DND-41 (cell line): ENCODE data around the gene ZRANB3.
"Not testable (repeated sequence)": the region's sequence is repeated elsewhere in the genome, so short reads cannot be mapped to it uniquely, and the experiment has no call there.

Experiments
- ATAC-seq: fragments of 200-7000 bp; cut with Tn5 transposase; 3 replicates; pipeline ENCODE4 v1.9.1; 2021; ENCODE audit warnings: low read depth; ENCODE audit not compliant: insufficient read depth
- DNase-seq: peaks from one replicate; pipeline ENCODE4 v3.0.0-alpha.2; 2020
- H2AFZ ChIP-seq: 2 replicates; pipeline ENCODE4 v1.6.0; 2012; ENCODE audit warnings: low read depth, low read length
- H3K27ac ChIP-seq: 2 replicates; pipeline ENCODE4 v1.5.1; 2012; ENCODE audit warnings: low read length, inconsistent platforms
- H3K27me3 ChIP-seq: fragments of 200-600 bp; sonication (generic); 2 replicates; pipeline ENCODE4 v1.6.0; 2012; ENCODE audit warnings: low read length, mild to moderate bottlenecking, inconsistent platforms; ENCODE audit not compliant: insufficient read depth, poor library complexity
- H3K36me3 ChIP-seq: 2 replicates; pipeline ENCODE4 v1.5.1; 2012; ENCODE audit warnings: low read length, inconsistent platforms; ENCODE audit not compliant: insufficient read depth
- H3K4me1 ChIP-seq: 2 replicates; pipeline ENCODE4 v1.5.1; 2012; ENCODE audit warnings: mild to moderate bottlenecking, low read length; ENCODE audit not compliant: insufficient read depth
- H3K4me2 ChIP-seq: 2 replicates; pipeline ENCODE4 v1.6.0; 2012; ENCODE audit warnings: mild to moderate bottlenecking, moderate library complexity, low read length, inconsistent platforms; ENCODE audit not compliant: insufficient read depth
- H3K4me3 ChIP-seq, 2 experiments: fragments of 200-600 bp in 1 of 2; shearing (Covaris generic) in 1 of 2; 2 replicates each; pipeline ENCODE4 v1.5.1; 2012 to 2016; ENCODE audit warnings: inconsistent platforms in 2 of 2, low read length in 2 of 2, mild to moderate bottlenecking in 2 of 2, low read depth in 1 of 2, moderate library complexity in 1 of 2
- H3K79me2 ChIP-seq: 2 replicates; pipeline ENCODE4 v1.6.0; 2012; ENCODE audit warnings: low read length, inconsistent platforms; ENCODE audit not compliant: insufficient read depth
- H3K9ac ChIP-seq: 2 replicates; pipeline ENCODE4 v1.6.0; 2012; ENCODE audit warnings: low read depth, mild to moderate bottlenecking, inconsistent platforms, low read length, moderate library complexity
- H3K9me3 ChIP-seq: 2 replicates; pipeline ENCODE4 v1.5.1; 2012; ENCODE audit warnings: low read length, moderate library complexity, mild to moderate bottlenecking, inconsistent platforms; ENCODE audit not compliant: insufficient read depth, severe bottlenecking
- H4K20me1 ChIP-seq: 2 replicates; pipeline ENCODE4 v1.6.0; 2012; ENCODE audit warnings: low read length; ENCODE audit not compliant: insufficient read depth
- CTCF ChIP-seq: IDR thresholded peaks from 2 replicates; pipeline ENCODE4 v1.5.1; 2012; ENCODE audit warnings: borderline replicate concordance, low read length, moderate library complexity, mild to moderate bottlenecking; ENCODE audit not compliant: poor library complexity, severe bottlenecking; ENCODE audit errors: extremely low read depth
- EZH2 ChIP-seq: IDR thresholded peaks from 3 replicates; pipeline ENCODE4 v1.6.1; 2012; ENCODE audit warnings: borderline replicate concordance, low read depth, mild to moderate bottlenecking, moderate library complexity, low read length, inconsistent platforms; ENCODE audit not compliant: severe bottlenecking

ZRANB3 gene

GRCh38 chr2:135130751-135131150 lies 400.3 kb downstream of the ZRANB3 start:
- Histone ChIP-seq H3K4me2 (no peak overlapping the region), H3K27ac (no peak overlapping the region), H3K79me2 (no peaks in the 10 kb centered on the region), H3K4me3 (no peak overlapping the region), H4K20me1 (no peaks in the 10 kb centered on the region), H3K9me3 (no peaks in the 10 kb centered on the region), H2AFZ (no peak overlapping the region), H3K4me1 (no peaks in the 10 kb centered on the region), H3K9ac (no peak overlapping the region), H3K27me3 (no peaks in the 10 kb centered on the region), H3K36me3 (peaks cover 75% of the 10 kb centered on the region)
- ATAC-seq (no peak), DNase-seq (no peak)
- TF ChIP-seq CTCF (no peak), EZH2 (no peak)

GRCh38 chr2:135125940-135126339 lies 405.1 kb downstream of the ZRANB3 start:
- H3K27me3 ChIP-seq = no peaks in the 10 kb centered on the region
- no peak overlapping the region for H3K4me3 ChIP-seq
- no peak for DNase-seq
- H3K4me2 ChIP-seq = no peak overlapping the region
- ATAC-seq = no peak
- no peaks in the 10 kb centered on the region for H3K9me3 ChIP-seq
- no peaks in the 10 kb centered on the region for H3K79me2 ChIP-seq
- no peak overlapping the region for H3K9ac ChIP-seq
- H4K20me1 ChIP-seq = no peaks in the 10 kb centered on the region
- peaks cover 58% of the 10 kb centered on the region for H3K36me3 ChIP-seq
- no peak for TF ChIP-seq CTCF
- TF ChIP-seq EZH2 = no peak
- no peaks in the 10 kb centered on the region for H3K4me1 ChIP-seq
- H3K27ac ChIP-seq = no peak overlapping the region
- H2AFZ ChIP-seq = no peak overlapping the region

- H3K79me2 ChIP-seq = no peaks in the 10 kb centered on the region
- no peak for DNase-seq
- no peak overlapping the region for H3K4me2 ChIP-seq
- no peaks in the 10 kb centered on the region for H3K9me3 ChIP-seq
- peaks cover 51% of the 10 kb centered on the region for H3K36me3 ChIP-seq
- no peaks in the 10 kb centered on the region for H3K27me3 ChIP-seq
- H2AFZ ChIP-seq = no peak overlapping the region
- H3K4me1 ChIP-seq = no peaks in the 10 kb centered on the region
- ATAC-seq = no peak
- H3K27ac ChIP-seq = no peak overlapping the region
- H3K9ac ChIP-seq = no peak overlapping the region
- H3K4me3 ChIP-seq = no peak overlapping the region
- no peaks in the 10 kb centered on the region for H4K20me1 ChIP-seq
- TF ChIP-seq EZH2 = no peak
- TF ChIP-seq CTCF = no peak
These were observed 405.8 kb downstream of the ZRANB3 start for GRCh38 chr2:135124924-135125886.

GRCh38 chr2:135121658-135122039 lies 409.4 kb downstream of the ZRANB3 start:
- not testable (repeated sequence) for H3K27ac ChIP-seq, H3K4me2 ChIP-seq, H3K4me1 ChIP-seq, H3K27me3 ChIP-seq, H3K4me3 ChIP-seq, H3K9me3 ChIP-seq, H3K79me2 ChIP-seq, ATAC-seq, H2AFZ ChIP-seq, DNase-seq, H4K20me1 ChIP-seq, H3K9ac ChIP-seq
- peaks cover 33% of the 10 kb centered on the region for H3K36me3 ChIP-seq
